Loucy (cell line): ENCODE measurements around the gene ELP2.

Experiments
- H2AFZ ChIP-seq: fragments of 200-600 bp; sonication (generic); 2 replicates; pipeline ENCODE4 v1.6.0; 2016; ENCODE audit warnings: antibody characterized with exemption, mild to moderate bottlenecking, low read length, moderate library complexity
- H3F3A ChIP-seq: fragments of 200-600 bp; 2 replicates; pipeline ENCODE4 v1.6.0; 2016; ENCODE audit warnings: antibody characterized with exemption, low read depth, mild to moderate bottlenecking
- H3K27me3 ChIP-seq: fragments of 200-600 bp; sonication (generic); 2 replicates; pipeline ENCODE4 v1.6.1; 2014; ENCODE audit warnings: low read length, mild to moderate bottlenecking; ENCODE audit not compliant: insufficient read depth, poor library complexity, severe bottlenecking
- H3K36me3 ChIP-seq: fragments of 200-600 bp; sonication (generic); 2 replicates; pipeline ENCODE4 v1.6.1; 2016; ENCODE audit warnings: low read length; ENCODE audit not compliant: insufficient read depth
- H3K4me1 ChIP-seq: fragments of 200-600 bp; sonication (generic); 2 replicates; pipeline ENCODE4 v1.5.1; 2014; ENCODE audit warnings: low read length, mild to moderate bottlenecking; ENCODE audit not compliant: insufficient read depth, poor library complexity, severe bottlenecking
- H3K4me2 ChIP-seq: fragments of 200-600 bp; sonication (generic); 2 replicates; pipeline ENCODE4 v1.6.0; 2014; ENCODE audit warnings: antibody characterized with exemption, low read length, low read depth, mild to moderate bottlenecking; ENCODE audit not compliant: poor library complexity, severe bottlenecking
- H3K4me3 ChIP-seq: fragments of 200-600 bp; sonication (generic); 2 replicates; pipeline ENCODE4 v1.5.1; 2014; ENCODE audit warnings: low read length, mild to moderate bottlenecking, mixed read lengths; ENCODE audit not compliant: poor library complexity, severe bottlenecking
- H3K79me2 ChIP-seq: fragments of 200-600 bp; sonication (generic); 2 replicates; pipeline ENCODE4 v1.6.1; 2014; ENCODE audit warnings: low read length; ENCODE audit not compliant: insufficient read depth
- H3K9ac ChIP-seq: fragments of 200-600 bp; sonication (generic); 2 replicates; pipeline ENCODE4 v1.6.0; 2014; ENCODE audit warnings: mild to moderate bottlenecking, low read depth, low read length, moderate library complexity; ENCODE audit not compliant: poor library complexity, severe bottlenecking
- H3K9me2 ChIP-seq: fragments of 200-600 bp; sonication (generic); replicated peaks from 2 replicates; pipeline ENCODE4 v1.6.1; 2016; ENCODE audit warnings: low read depth, low read length, mixed read lengths
- H3K9me3 ChIP-seq: fragments of 200-600 bp; sonication (generic); 2 replicates; pipeline ENCODE4 v1.6.1; 2014; ENCODE audit warnings: mild to moderate bottlenecking, antibody characterized with exemption, low read length, low read depth; ENCODE audit not compliant: insufficient read depth
- H4K20me1 ChIP-seq: fragments of 200-600 bp; sonication (generic); 2 replicates; pipeline ENCODE4 v1.6.0; 2014; ENCODE audit warnings: antibody characterized with exemption, low read length, mild to moderate bottlenecking; ENCODE audit not compliant: insufficient read depth, poor library complexity, severe bottlenecking
- EZH2phosphoT487 ChIP-seq: fragments of 200-600 bp; IDR thresholded peaks from 2 replicates; pipeline ENCODE4 v1.6.1; 2018; ENCODE audit warnings: antibody characterized with exemption, mild to moderate bottlenecking, moderate library complexity, borderline replicate concordance
- TF ChIP-seq, protein P1 (sequence below): fragments of 200-600 bp; sonication (generic); conservative IDR thresholded peaks from 2 replicates; pipeline ENCODE4 v1.5.1; 2014; ENCODE audit warnings: mild to moderate bottlenecking, antibody characterized with exemption, low read length

ELP2 gene

DNA sequence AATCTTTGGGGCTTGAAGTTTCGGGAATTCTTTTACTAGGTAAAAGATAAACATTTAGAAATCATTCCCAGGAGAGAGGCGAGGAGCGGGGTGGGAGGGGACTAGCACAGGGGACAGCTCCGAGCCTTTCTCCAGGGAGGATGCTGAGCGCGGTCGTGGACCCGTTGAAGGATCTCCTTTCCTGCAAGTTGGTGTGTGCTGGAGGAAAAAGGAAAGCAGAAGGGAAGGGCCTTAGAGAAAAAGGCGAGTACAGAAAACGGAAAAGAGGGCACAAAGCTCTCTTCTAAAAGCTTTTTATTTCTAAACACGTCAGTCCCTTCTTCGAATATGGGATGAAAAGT is 1.2 kb upstream of the ELP2 start:
- Histone ChIP-seq H3F3A (no peaks in the 10 kb centered on the region), H3K9ac (peak overlapping the region; percentile 98), H3K9me3 (no peaks in the 10 kb centered on the region), H3K4me3 (peak overlapping the region; percentile 91), H3K4me1 (peaks cover 74% of the 10 kb centered on the region), H2AFZ (peak overlapping the region; percentile 88), H3K36me3 (no peaks in the 10 kb centered on the region), H3K79me2 (peaks cover 76% of the 10 kb centered on the region), H3K4me2 (peak overlapping the region; percentile 95), H4K20me1 (peaks cover 45% of the 10 kb centered on the region), H3K27me3 (no peaks in the 10 kb centered on the region), H3K9me2 (no peaks in the 10 kb centered on the region)
- TF ChIP-seq, protein P1, sequence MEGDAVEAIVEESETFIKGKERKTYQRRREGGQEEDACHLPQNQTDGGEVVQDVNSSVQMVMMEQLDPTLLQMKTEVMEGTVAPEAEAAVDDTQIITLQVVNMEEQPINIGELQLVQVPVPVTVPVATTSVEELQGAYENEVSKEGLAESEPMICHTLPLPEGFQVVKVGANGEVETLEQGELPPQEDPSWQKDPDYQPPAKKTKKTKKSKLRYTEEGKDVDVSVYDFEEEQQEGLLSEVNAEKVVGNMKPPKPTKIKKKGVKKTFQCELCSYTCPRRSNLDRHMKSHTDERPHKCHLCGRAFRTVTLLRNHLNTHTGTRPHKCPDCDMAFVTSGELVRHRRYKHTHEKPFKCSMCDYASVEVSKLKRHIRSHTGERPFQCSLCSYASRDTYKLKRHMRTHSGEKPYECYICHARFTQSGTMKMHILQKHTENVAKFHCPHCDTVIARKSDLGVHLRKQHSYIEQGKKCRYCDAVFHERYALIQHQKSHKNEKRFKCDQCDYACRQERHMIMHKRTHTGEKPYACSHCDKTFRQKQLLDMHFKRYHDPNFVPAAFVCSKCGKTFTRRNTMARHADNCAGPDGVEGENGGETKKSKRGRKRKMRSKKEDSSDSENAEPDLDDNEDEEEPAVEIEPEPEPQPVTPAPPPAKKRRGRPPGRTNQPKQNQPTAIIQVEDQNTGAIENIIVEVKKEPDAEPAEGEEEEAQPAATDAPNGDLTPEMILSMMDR = no peak
- no peak for TF ChIP-seq EZH2phosphoT487

DNA sequence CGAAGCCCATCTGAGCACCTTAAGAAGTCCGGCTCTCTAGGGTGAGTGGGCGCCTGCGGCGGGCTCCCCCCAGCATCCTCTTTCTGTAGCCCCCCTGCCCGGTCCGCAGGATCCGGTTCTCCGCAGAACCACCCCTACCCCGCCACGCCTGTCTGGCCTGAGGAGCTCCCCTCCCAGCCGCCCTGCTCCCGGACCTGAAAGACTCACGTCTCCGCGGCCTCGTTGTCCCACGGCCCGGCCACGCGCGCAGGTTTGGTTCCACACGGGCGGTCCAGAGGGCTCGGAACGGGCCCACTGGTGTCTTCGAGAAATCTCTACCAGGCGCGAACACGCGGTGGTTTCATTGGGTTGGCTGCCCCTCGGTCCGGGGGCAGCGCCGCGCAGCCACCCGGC is 796 bp upstream of the ELP2 start:
- Histone ChIP-seq H3K9ac (peak overlapping the region; percentile 98), H4K20me1 (peaks cover 44% of the 10 kb centered on the region), H3K9me2 (no peaks in the 10 kb centered on the region), H2AFZ (peak overlapping the region; percentile 88), H3K9me3 (no peaks in the 10 kb centered on the region), H3K36me3 (no peaks in the 10 kb centered on the region; the same call in 1 of the 2 replicates), H3K4me3 (peak overlapping the region; percentile 91), H3F3A (no peaks in the 10 kb centered on the region), H3K4me2 (peak overlapping the region; percentile 95), H3K4me1 (peaks cover 70% of the 10 kb centered on the region), H3K79me2 (peaks cover 78% of the 10 kb centered on the region), H3K27me3 (no peaks in the 10 kb centered on the region)
- TF ChIP-seq, protein P1 = no peak
- no peak for TF ChIP-seq EZH2phosphoT487

DNA sequence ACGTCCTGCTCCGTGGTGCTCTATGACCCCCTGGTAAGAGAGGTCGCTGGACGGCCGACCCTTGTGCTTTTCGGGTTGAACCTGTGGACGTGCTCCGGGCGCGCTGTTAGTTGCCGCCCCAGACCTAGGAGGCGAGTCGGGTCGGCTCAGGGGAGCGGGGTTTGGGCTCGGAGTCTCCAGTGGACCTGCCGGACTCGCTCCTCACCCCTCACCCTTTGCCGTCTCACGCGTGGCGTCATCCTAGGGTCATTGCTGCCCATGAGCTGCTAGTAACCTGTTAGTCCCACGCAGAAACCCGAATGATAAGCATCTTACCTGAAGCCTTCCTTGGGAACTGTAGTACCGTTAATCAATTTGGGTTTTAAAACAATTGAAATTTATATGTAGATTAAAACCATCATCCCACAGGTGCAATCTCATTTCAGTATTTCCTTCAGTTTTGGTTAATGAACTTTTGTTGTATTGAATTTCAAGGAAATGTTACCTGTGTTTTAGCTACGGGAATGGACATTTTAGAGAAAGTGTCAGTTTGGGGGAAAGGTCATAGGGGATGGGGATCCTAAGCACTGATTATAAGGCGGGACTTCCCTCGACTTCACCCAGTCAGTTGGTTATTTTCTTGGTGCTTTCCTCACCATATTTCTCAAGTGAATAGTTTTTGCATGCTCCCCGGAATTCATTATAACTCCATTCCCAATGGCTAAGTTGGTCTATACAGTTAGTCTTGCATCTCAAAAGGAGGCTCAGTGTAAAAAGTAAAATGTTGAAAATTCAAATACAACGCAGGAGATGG is 536 bp downstream of the ELP2 start:
- no peaks in the 10 kb centered on the region for H3K9me3 ChIP-seq

More for the DNA sequence above, 536 bp downstream of the ELP2 start:
- no peaks in the 10 kb centered on the region for H3K27me3 ChIP-seq
- H3K9ac ChIP-seq = peak overlapping the region; percentile 98
- H3K36me3 ChIP-seq = no peaks in the 10 kb centered on the region; the same call in 1 of the 2 replicates
- peak overlapping the region; percentile 95 for H3K4me2 ChIP-seq
- peaks cover 71% of the 10 kb centered on the region for H3K4me1 ChIP-seq
- H4K20me1 ChIP-seq = peaks cover 56% of the 10 kb centered on the region
- H3K4me3 ChIP-seq = peak overlapping the region; percentile 91
- H3K9me2 ChIP-seq = no peaks in the 10 kb centered on the region
- peaks cover 82% of the 10 kb centered on the region for H3K79me2 ChIP-seq
- H2AFZ ChIP-seq = peak overlapping the region; percentile 99
- TF ChIP-seq, protein P1 = no peak
- no peak for TF ChIP-seq EZH2phosphoT487
- H3F3A ChIP-seq = no peaks in the 10 kb centered on the region
